HG03442 (cell line): ENCODE measurements around the gene TRABD2B.

Source experiments
- ATAC-seq: cut with Tn5 transposase; IDR thresholded peaks from one replicate; pipeline ENCODE4 v1.9.1; 2021; ENCODE audit warnings: mild to moderate bottlenecking, moderate library complexity; ENCODE audit not compliant: unreplicated experiment

The TRABD2B gene

GRCh38 chr1:47993881-47994625, 3.1 kb downstream of the TRABD2B start:
- no peak for ATAC-seq

GRCh38 chr1:47993416-47993740, 3.8 kb downstream of the TRABD2B start:
- no peak for ATAC-seq

GRCh38 chr1:47992720-47993415, 4.3 kb downstream of the TRABD2B start:
- ATAC-seq: no peak

GRCh38 chr1:47991673-47992072, 5.5 kb downstream of the TRABD2B start:
- no peak for ATAC-seq

GRCh38 chr1:47991187-47991586, 6.0 kb downstream of the TRABD2B start:
- no peak for ATAC-seq

GRCh38 chr1:47990286-47990685, 6.9 kb downstream of the TRABD2B start:
- no peak for ATAC-seq

- no peak for ATAC-seq
Measured at GRCh38 chr1:47987601-47988000, 9.6 kb downstream of the TRABD2B start.

- ATAC-seq: no peak
Measured at GRCh38 chr1:47986761-47987200, 10.4 kb downstream of the TRABD2B start.

- ATAC-seq: no peak
Measured at GRCh38 chr1:47985018-47985417, 12.2 kb downstream of the TRABD2B start.

GRCh38 chr1:47984175-47984789, 12.9 kb downstream of the TRABD2B start:
- no peak for ATAC-seq

- no peak for ATAC-seq
Measured at GRCh38 chr1:47983691-47984090, 13.5 kb downstream of the TRABD2B start.

- no peak for ATAC-seq
Measured at GRCh38 chr1:47981667-47982350, 15.4 kb downstream of the TRABD2B start.

GRCh38 chr1:47980501-47980900, 16.7 kb downstream of the TRABD2B start:
- ATAC-seq: no peak

GRCh38 chr1:47979724-47980123, 17.5 kb downstream of the TRABD2B start:
- ATAC-seq: no peak

GRCh38 chr1:47978486-47978885, 18.7 kb downstream of the TRABD2B start:
- ATAC-seq: no peak

- ATAC-seq: no peak
Measured at GRCh38 chr1:47976728-47977127, 20.5 kb downstream of the TRABD2B start.

GRCh38 chr1:47976267-47976666, 20.9 kb downstream of the TRABD2B start:
- ATAC-seq: no peak

GRCh38 chr1:47975302-47975921, 21.8 kb downstream of the TRABD2B start:
- ATAC-seq: no peak

GRCh38 chr1:47972864-47973432, 24.2 kb downstream of the TRABD2B start:
- no peak for ATAC-seq

- ATAC-seq: no peak
Measured at GRCh38 chr1:47971385-47972160, 25.6 kb downstream of the TRABD2B start.
